ENCODE results near the gene ATF7IP. TPM values are rescaled to one million over a fixed set of nuclear protein-coding genes. Genes with fewer than 3 reads are reported as not detected.
"Not testable (repeated sequence)": the region's sequence is repeated elsewhere in the genome, so short reads cannot be mapped to it uniquely, and the experiment has no call there.

The ATF7IP gene
- total RNA-seq, 2 donors from 2014 or later, result 56.4 to 73.1 TPM

GRCh38 chr12:14367040-14367661 is 1.7 kb downstream of the ATF7IP start:
- intact Hi-C loops (cut with DNase I), result loop anchor here in 1 of 2 donors (5.0 kb wide), 1 partner anchor 110 kb away; no protein-coding TSS in a partner anchor
- no peak for DNase-seq (ENCODE audit: low spot score)

DNA sequence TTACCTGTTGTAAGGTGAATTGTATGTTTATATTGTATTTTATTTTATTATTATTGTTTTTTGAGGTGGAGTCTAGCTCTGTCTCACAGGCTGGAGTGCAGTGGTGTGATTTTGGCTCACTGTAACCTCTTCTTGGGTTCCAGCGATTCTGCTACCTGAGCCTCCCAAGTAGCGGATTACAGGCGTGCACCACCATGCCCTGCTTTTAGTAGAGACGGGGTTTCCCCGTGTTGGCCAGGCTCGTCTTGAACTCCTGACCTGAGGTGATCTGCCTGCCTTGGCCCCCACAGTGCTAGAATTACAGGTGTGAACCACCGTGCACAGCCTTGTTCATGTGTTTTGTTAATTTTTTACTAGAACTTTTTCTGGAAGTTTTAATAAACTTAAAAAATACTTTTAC is 3.8 kb downstream of the ATF7IP start:
- no peak for DNase-seq (ENCODE audit: low spot score)
- intact Hi-C loops (cut with DNase I), result loop anchor here in 1 of 2 donors (5.0 kb wide), 1 partner anchor 112 kb away; no protein-coding TSS in a partner anchor

GRCh38 chr12:14373217-14373616 is 7.7 kb downstream of the ATF7IP start:
- intact Hi-C loops (cut with DNase I), result no loop called here
- DNase-seq (ENCODE audit: low spot score), result no peak

DNA sequence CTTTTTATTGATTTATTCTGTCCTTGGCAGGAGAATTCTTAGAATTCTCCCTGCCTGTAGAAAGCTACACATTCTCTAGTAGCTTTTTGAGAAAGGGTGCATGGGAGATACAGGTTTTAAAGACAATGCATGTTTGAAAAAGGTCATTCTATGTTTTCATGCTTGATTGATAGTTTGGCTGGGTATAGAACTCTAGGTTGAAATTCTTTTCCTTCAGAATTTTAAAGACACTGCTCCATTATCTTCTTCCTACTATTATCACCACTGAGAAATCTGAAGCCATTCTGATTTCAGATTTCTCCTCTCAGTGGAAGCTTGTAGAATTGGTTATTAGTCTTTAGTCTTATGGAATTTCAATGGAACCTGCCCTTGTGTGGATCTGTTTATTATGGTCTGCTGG is 14.0 kb downstream of the ATF7IP start:
- no peak for DNase-seq (ENCODE audit: low spot score)
- intact Hi-C loops (cut with DNase I), result no loop called here

DNA sequence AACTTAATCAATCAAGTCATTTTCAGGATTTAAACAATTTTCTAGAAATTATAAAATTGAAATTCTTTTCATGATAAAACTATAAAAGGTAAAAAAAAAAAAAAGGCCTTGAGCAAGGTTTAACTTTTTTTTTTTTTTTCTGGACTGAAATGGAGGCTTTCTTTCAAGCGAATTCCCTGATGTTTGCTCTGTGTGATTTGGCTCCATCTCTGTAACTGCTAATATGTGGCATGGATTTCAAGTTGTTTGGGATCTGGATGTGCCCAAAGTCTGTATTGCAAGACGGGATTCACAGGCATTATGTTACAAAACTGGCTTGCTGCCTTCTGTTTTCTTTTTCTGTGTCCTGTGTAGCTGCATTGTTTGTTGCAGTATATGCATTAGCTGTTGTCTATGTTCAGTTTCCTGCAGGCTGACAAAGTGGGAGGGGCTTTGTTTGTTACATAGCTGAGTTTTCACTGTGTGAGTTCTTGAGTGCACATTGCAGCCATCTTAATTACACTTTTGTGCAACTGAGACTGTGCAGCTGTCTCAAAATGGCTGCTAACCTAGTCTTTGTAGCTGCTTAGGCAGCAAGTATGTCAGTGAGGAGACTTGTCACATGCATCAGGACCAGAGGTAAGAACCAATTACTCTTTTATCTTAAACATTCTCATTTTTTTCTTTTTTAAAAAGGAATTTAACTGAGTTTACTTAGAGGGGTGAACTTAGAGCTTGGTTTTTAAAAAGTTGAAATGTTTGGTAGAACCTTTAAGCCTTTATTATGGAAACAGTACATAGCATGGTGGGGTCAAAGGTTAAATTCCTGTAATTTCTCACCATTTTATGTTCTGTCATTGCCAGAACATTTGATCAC is 19.5 kb downstream of the ATF7IP start:
- no peak for DNase-seq (ENCODE audit: low spot score)
- intact Hi-C loops (cut with DNase I), result loop anchor here in 1 of 2 donors (10.0 kb wide), 1 partner anchor 130 kb away; no protein-coding TSS in a partner anchor

DNA sequence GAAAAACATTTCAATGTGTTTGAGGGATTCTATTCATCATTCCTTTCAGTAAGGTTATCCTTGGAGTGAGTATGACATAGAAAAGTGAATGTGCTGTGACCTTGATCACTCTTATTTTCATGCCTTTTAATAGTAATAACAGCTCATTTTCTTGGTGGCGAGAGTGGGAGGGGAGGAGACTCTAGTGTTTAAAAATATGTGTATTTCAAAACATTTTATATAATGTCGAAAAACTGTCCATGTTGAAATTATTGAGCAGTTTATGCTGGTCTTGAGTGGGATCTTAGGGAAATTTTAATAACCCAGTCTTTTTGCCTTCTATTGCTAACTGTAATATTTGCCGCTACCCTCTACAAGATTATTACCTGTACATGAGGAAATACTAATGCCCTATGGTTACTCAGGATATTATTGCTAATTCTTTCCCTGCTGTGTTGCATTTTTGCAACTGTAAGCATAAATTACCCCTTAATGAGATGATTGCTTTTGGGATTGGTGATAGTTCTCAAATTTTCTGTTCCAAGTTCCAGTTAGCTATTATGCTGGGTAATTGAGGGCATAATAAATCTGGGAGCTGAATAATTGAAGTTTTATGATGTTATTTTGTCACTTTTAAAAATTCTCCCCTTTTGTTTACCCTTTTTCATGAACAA is 21.9 kb downstream of the ATF7IP start:
- intact Hi-C loops (cut with DNase I), result loop anchor here in 1 of 2 donors (10.0 kb wide), 1 partner anchor 133 kb away; no protein-coding TSS in a partner anchor
- DNase-seq (ENCODE audit: low spot score), result no peak

- intact Hi-C loops (cut with DNase I), result no loop called here
These were observed 25.0 kb downstream of the ATF7IP start for GRCh38 chr12:14390449-14390848.

GRCh38 chr12:14390870-14391530 is 25.5 kb downstream of the ATF7IP start:
- intact Hi-C loops (cut with DNase I), result no loop called here
- DNase-seq (ENCODE audit: low spot score), result no peak

More at GRCh38 chr12:14390449-14390848, 25.0 kb downstream of the ATF7IP start:
- no peak for DNase-seq (ENCODE audit: low spot score)

DNA sequence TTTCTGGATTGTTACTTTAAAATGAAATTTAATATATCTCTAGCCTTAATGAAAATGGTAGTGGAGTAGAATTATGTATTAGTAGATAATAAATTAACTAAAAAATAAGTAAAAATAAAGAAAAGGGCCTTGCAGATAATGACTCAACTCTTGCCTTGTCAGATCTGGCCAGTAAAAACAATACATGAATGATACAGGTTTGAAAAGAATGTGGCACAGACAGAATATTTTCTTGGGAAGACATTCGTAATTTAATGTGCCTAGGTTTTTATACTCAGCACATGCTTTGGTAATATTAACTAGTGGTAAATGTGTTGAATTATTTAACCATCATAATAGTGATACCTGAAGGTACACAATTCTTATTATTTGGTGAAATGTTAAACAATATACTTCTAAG is 28.3 kb downstream of the ATF7IP start:
- intact Hi-C loops (cut with DNase I), result no loop called here
- no peak for DNase-seq (ENCODE audit: low spot score)

- DNase-seq (ENCODE audit: low spot score), result no peak
- intact Hi-C loops (cut with DNase I), result no loop called here
These were observed 29.0 kb downstream of the ATF7IP start for GRCh38 chr12:14394317-14395073.

DNA sequence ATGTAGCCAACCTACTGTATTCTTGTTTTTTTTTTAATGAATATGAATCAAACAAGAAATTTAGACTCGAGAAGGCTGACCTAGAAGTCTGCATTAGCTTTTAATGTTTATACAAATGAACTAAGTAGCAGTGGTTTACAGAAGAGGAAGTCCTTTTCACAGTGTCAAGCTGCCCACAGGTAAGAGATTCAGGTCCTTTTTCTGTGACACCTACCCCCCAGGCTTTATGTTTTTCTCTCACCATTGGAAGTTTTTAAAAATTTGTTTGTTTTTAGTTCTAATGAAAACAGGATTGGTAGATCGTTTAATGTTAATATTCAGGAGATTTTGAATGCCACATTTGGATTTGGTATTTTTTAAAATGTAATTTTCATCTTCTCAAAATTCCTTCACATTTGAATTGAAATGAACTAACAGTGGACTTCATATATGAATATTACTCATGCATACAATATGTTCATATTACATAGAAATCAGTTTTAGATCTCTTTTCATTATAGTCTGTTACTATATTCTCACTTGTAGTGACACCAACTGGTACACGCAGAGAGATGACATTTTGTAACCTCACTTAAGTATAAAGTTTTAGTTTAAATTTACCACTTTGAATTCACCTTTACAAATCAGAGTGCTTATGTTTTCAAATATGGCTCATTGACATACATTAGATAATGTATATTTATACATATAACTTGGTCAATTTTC is 29.7 kb downstream of the ATF7IP start:
- no peak for DNase-seq (ENCODE audit: low spot score)
- intact Hi-C loops (cut with DNase I), result no loop called here

DNA sequence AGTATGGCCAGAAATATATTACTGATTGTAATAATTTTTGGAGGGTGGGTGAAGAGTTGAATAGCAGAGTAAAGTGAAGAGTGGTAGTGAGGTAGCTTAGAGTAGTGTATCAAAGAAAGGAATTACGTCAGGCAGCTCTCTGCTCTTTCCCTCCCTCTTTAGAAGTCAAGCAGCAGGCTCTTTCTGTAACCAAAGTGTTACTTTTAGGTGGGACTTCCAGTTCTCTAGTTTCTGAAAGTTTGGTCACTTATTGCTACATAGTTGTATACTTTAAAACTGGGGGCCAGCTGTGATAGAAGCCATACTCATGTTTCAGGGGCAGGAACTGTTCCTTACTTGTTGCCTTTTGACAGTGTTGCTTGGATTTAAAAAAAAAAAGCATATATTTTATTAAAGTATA is 30.6 kb downstream of the ATF7IP start:
- no peak for DNase-seq (ENCODE audit: low spot score)
- intact Hi-C loops (cut with DNase I), result no loop called here

DNA sequence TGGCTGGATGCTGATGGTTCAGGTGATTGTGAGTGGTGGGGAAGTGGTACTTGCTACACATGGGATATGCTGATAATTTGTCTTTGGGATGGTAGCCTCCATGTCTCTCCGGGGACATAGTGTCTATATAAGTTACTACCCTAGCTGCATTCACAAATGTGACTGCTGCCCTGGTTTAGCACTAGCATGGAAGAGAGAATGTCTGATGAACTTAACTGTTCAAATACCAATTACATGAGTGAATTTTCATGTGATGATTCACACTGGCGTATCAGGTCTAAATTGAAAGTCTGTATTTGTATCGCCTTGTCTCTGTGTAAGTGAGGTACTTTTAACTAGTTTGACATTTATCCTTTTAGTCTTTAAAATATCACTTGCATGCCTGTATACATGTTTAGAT is 34.4 kb downstream of the ATF7IP start:
- intact Hi-C loops (cut with DNase I), result no loop called here
- DNase-seq (ENCODE audit: low spot score), result no peak

DNA sequence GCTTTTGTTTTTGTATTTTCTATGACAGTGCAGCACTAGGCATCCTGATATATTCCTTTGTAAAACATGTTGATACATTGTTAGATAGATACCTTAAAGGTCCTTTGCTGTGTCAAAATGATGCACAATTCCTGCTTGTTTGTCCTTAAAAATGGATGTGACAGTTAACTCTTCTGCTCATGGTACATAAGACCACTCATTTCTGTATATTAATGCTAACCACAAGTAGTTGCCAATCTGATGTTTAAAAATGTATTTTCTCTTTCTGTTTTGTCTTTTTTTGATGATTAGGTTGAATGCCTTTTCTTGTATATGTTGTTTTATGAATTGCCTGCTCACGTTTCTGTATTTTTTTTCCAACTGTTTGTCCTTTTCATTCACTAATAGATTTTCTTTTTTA is 35.1 kb downstream of the ATF7IP start:
- DNase-seq (ENCODE audit: low spot score), result no peak
- intact Hi-C loops (cut with DNase I), result no loop called here

DNA sequence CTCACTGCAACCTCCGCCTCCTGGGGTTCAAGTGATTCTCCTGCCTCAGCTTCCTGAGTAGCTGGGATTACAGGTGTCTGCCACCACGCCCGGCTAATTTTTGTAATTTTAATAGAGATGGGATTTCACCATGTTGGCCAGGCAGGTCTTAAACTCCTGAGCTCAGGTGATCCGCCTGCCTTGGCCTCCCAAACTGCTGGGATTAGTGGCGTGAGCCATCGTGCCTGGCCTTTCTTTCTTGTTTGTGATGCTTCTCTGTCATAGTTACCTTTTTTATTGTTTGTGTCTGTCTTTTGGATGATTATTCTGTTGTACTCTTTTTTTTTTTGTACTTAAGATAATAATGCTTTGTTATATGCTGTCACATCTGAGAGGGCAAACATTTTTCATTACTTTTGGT is 35.8 kb downstream of the ATF7IP start:
- DNase-seq (ENCODE audit: low spot score); intact Hi-C loops (cut with DNase I): not testable (repeated sequence)

GRCh38 chr12:14402697-14403096 is 37.2 kb downstream of the ATF7IP start:
- DNase-seq (ENCODE audit: low spot score), result no peak

DNA sequence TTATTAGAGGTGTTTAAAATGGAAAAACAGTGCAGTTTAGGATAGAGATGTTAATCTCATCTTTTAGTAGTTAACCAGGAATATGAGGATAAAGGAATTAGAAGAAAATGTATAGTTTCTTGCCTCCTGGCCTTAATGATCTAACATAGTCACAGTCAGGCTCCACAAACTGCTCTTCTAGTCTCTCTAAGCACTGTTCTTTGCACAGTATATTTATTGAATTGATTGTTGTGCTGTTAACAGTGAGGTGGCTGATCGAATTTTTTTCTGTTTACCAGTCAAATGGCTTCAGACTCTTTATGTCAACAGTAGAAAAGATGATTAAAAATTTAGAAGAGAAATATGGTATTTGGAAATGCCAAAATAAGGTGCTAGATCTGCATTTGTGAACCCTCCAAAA is 37.8 kb downstream of the ATF7IP start:
- intact Hi-C loops (cut with DNase I), result no loop called here
- no peak for DNase-seq (ENCODE audit: low spot score)

More at GRCh38 chr12:14402697-14403096, 37.2 kb downstream of the ATF7IP start:
- intact Hi-C loops (cut with DNase I), result no loop called here

DNA sequence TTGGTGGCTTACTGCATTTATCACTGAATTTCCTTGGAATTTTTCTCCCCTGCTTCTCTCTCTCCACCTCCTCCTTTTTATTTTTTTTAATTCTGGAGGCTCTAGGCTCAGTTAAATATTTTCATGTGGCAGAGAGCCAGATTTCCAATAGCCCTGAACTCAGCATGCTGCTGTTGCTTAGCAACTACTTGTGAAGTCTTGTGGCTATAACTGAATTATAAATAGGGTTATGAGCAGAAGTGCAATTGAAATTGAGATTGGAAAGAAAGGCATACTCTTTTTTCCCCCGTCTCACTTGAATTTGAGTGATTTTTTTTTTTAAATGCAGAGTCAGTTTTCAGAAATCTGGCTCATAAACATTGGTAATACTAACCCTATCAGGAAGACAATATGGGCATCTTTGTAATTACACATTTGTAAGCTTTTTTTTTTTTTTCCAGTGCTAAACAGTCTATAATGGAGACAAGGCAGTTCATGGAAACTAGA is 38.3 kb downstream of the ATF7IP start:
- intact Hi-C loops (cut with DNase I), result no loop called here
- DNase-seq (ENCODE audit: low spot score), result no peak

Measured in posterior vena cava (tissue), 2 donors.